Natural killer cell treated with Interleukin-12 subunit alpha and Interleukin-12 subunit beta and Interleukin-15 and Interleukin-18, amount 100 ng/mL, for 72 hours (primary cell): ENCODE results near the gene MAPK7. TPM values are rescaled to one million over a fixed set of nuclear protein-coding genes. Genes with fewer than 3 reads are reported as not detected.

Experiments used
- ATAC-seq, 2 donors: fragments of 150-1000 bp; cut with Tn5 transposase in 1 of 2; sonication (Bioruptor Pico), chemical (Tn5 transposase) in 1 of 2; 2 replicates each; pipeline ENCODE4 v1.10.0; 2021
- DNase-seq: peaks from one replicate; pipeline ENCODE4 v3.0.0; 2022; ENCODE audit warnings: low spot score
- H3K27ac Mint-ChIP-seq, 2 donors: 1 replicate in 1 of 2; 2 replicates in 1 of 2; pipeline ENCODE4 v1.8.0; 2022; ENCODE audit warnings: mixed read lengths in 2 of 2, mild to moderate bottlenecking in 1 of 2, moderate library complexity in 1 of 2
- H3K27me3 Mint-ChIP-seq, 2 donors: 1 replicate in 1 of 2; 2 replicates in 1 of 2; pipeline ENCODE4 v1.8.0; 2022; ENCODE audit warnings: mixed read lengths in 2 of 2
- H3K36me3 Mint-ChIP-seq: one replicate; pipeline ENCODE4 v1.8.0; 2022; ENCODE audit warnings: mixed read lengths
- H3K4me1 Mint-ChIP-seq, 2 donors: 1 replicate in 1 of 2; 2 replicates in 1 of 2; pipeline ENCODE4 v1.8.0; 2022; ENCODE audit warnings: low read depth in 2 of 2, mixed read lengths in 2 of 2, mild to moderate bottlenecking in 1 of 2
- H3K4me3 Mint-ChIP-seq: one replicate; pipeline ENCODE4 v1.8.0; 2022; ENCODE audit warnings: mixed read lengths
- H3K9me3 Mint-ChIP-seq: 2 replicates; pipeline ENCODE4 v1.8.0; 2022; ENCODE audit warnings: mixed read lengths
- total RNA-seq, 2 donors: library from RNA; stranded (reverse); gene quantifications; one replicate each; pipeline ENCODE4 v1.2.3, GENCODE V29; 2022

MAPK7 gene
- total RNA-seq, 2 donors from 2014 or later = 28.7 to 29.8 TPM

DNA sequence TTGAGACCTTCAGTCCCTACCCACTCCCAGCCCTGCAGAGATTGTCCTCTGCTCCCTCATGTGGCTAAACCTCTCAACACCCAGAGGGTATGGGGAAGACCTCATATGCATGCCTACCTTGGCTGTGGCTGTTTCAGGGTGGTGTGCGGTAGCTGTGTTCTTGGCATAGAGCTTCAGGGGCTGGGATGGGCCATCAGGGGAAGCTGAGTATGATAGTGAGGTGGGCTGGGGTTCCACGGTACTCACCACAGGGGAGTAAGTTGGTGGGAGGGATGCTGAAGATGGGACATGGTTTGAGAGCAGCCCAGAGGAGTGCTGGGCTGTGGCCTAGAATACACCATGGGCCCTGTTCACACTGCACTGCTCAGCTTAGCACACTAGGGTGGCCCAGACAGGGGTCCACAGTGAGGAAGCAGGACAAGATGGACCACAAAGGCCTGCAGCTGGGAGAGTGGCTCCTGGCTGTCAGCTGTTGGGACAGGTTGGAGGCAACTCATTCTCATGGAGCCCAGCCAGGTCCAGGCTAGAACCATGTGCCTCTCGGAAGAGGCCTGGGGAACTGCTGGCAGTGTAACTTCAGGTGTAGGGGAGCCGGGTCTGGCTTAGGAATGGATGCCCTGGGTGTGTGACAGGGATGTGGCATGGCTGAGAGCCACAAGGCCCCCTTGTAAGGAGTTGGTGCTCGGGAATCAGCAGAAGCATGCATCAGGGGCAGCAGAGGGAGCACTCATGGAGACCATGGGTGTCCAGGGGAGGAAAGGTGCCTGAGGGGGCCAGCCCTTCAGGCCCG is 5.6 kb downstream of the MAPK7 start:
- Mint-ChIP-seq H3K27ac (peak overlapping the region in 1 of 2 donors; percentile 12), H3K4me1 (peaks cover 21 to 30% of the 10 kb centered on the region in 2 donors), H3K36me3 (no peaks in the 10 kb centered on the region), H3K27me3 (peaks cover 0 to 2% of the 10 kb centered on the region in 2 donors), H3K4me3 (no peak overlapping the region), H3K9me3 (no peaks in the 10 kb centered on the region)
- ATAC-seq (no peak), DNase-seq (no peak)

DNA sequence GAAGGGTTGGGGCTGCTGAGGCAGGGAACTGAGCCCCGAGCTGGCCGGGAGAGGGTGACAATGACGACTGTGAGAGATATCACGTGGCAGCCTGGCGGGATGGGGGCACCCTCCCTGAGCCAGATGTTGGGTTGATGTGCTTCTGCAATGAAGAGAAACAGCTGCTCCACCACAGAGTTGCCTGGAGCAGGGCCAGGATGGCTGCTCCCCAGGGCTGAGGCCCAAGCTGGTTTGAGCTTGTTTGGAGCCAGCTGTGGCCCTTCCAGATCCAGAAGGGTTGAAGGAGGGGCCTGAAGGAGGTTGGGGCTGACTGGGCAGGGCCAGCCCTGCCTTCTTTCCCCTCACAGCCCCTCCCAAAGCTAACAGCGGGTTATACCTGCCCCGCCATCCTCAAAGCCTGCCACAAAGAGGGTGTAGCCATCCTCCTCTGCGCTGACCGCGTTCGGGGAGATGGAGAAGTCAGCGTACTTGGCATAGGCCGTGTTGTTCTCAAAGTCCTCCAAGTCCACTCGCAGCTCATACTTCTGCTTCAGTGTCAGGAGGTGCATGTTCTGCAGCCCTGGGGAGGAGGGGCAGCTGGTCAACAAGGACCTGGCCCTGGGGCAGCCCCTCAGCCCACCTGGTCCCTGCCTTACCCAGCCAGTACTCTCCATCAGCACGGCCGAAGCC is 6.6 kb downstream of the MAPK7 start:
- Mint-ChIP-seq H3K9me3 (no peaks in the 10 kb centered on the region), H3K4me3 (no peak overlapping the region), H3K27me3 (peaks cover 0 to 2% of the 10 kb centered on the region in 2 donors), H3K36me3 (no peaks in the 10 kb centered on the region), H3K27ac (no peak overlapping the region), H3K4me1 (peaks cover 13 to 21% of the 10 kb centered on the region in 2 donors)
- DNase-seq (no peak), ATAC-seq (no peak)

DNA sequence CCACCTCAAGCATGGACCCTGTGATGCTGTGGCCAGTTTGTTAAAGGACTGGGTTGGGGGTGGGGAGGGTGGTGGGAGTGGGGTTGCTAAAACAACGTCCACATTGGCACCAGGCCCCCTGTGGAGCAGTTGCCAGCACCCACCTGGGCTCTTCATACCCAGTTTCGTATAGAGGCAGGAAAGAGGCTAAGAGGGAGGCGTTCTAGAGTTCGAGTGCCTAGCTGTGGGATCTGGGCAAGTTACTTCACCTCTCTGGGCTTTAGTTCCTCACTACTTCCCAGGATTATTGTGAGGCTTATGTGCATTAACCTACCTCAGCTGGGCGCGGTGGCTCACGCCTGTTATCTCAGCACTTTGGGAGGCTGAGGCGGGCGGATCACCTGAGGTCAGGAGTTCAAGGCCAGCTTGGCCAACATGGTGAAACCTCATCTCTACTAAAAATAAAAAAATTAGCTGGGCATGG is 7.3 kb downstream of the MAPK7 start:
- peaks cover 13 to 20% of the 10 kb centered on the region in 2 donors for H3K4me1 Mint-ChIP-seq
- H3K36me3 Mint-ChIP-seq = no peaks in the 10 kb centered on the region
- ATAC-seq (no peak), DNase-seq (no peak)
- H3K4me3 Mint-ChIP-seq = no peak overlapping the region
- no peak overlapping the region for H3K27ac Mint-ChIP-seq
- H3K9me3 Mint-ChIP-seq = no peaks in the 10 kb centered on the region
- H3K27me3 Mint-ChIP-seq = peaks cover 0 to 2% of the 10 kb centered on the region in 2 donors

DNA sequence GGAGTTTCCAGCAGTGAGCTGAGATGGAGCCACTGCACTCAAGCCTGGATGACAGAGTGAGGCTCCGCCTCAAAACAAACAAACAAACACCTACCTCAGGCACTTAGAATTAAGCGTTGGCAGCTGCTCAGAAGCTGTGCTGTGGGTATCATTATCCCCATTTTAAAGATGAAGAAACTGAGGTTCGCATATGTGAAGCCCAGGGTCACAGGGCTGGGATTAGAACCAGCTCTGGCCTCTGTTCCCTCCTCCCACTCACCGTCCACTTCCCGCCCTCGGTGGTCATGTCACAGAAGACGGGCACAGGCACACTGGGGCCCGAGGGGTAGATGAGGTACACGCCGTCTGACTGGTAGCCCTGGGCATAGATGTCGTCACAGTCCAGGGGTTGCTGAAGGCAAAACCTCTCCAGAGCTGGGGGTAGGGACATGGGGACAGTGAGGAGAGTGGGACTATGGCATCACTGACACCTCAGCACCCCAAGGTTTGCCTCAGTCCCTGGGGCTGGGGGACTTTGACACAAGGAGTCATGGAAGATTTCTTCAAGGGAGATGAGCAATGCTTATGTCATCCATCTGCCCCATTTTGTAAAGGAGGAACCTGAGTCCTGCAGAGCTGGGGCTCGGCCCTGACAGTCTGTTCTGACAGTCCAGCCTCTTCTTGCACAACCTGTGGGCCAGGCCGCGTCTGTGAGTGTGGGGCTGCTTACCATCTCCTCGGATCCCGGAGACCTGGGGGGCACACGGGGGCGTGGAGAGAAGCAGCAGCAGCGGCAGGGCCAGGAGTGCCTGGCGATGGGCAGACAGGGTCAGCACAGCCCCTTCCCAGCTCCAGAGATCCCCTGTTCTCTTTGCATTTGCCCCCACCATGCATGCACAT is 8.0 kb downstream of the MAPK7 start:
- Mint-ChIP-seq H3K9me3 (no peaks in the 10 kb centered on the region), H3K27ac (no peak overlapping the region), H3K27me3 (peaks cover 0 to 2% of the 10 kb centered on the region in 2 donors), H3K4me3 (no peak overlapping the region), H3K36me3 (no peaks in the 10 kb centered on the region), H3K4me1 (peaks cover 13 to 15% of the 10 kb centered on the region in 2 donors)
- no peak for DNase-seq
- ATAC-seq = peak; percentile 12 to 46

DNA sequence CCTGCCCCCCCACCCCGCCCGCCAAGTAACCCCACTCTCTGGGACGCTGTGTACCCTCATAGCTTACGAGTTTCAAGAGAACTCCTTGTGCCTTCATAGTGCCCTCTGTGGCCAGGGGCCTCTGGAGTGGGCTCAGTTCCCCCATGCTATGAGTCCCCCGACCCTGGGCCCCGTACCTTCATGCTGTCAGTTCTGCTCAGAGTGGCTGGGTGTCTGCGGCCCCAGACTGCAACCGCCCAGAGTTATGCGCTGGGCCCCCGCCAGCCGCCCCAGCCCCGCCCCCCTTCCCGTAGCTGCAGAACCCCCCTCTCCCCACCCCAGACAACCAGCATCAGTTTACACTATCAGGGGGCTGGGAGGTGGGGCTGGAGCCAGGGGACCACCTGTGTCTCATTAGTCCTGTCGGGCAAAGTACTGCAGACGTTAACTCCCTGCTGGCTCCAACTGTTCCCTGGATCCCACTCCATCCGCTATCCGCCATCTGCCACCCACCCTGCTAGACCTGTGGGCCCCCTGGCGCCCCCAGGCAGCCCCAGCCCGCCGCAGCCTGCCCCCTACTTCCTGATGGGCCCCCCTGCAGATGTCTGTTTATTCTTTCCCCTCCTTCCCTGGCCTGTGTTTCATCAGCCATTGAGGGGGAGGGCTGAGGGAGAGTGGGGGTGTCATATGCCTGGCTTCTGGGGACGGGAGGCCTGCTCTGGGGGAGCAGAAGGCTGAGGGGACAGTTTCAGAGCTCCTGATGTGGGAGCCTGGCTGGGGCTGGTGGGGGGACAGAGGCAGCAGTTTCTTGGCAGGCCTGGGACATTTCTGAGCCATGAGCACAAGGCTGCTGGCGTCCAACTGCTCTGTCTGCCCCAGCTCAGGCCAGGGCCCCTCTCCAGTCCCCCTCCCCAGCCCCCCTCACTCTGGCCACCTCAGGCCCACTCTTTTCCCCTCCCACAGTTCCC is 8.9 kb downstream of the MAPK7 start, which contains the start of gene MFAP4:
Gene MFAP4 (minus strand): TSS at position 217 of the 947 bp plus-strand sequence. CDS start 35 bp downstream, at position 182.
- DNase-seq = no peak
- Mint-ChIP-seq H3K27me3 (peaks cover 0 to 2% of the 10 kb centered on the region in 2 donors), H3K27ac (peak within 1 kb of the TSS in 1 of 2 donors; percentile 11)

DNA sequence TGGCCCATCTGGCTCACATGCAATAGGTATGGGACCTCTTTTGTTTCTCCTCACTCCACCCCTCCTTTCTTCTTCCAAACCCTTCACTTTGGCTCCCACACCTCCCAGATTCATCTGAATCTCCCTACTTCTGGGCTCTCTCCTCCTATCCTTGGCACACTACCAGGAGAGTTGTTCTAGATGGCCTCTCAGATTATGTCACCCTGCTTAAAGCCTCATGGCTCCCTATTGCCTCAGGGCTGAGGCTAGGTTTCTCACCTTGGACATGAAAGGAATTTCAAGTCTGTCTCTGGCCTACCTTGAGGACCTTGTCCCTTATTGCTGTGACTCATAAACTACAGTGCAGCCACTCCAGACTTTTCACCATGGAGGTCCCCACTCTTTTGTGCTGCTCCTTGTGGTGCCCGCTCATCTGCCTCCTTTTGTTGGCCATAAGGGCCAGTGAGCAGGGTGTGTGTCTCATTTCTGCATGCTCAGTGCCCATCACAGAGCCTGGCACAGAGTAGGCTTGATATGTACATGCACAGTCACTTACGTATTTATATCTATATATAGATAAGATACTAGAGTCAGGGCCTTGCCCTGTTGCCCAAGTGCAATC is 9.7 kb downstream of the MAPK7 start:
- Mint-ChIP-seq H3K27me3 (peaks cover 0 to 2% of the 10 kb centered on the region in 2 donors), H3K36me3 (no peaks in the 10 kb centered on the region), H3K4me1 (peaks cover 12 to 13% of the 10 kb centered on the region in 2 donors), H3K4me3 (no peak overlapping the region), H3K9me3 (no peaks in the 10 kb centered on the region), H3K27ac (peak overlapping the region in 1 of 2 donors; percentile 11)
- DNase-seq = no peak
- ATAC-seq = no peak

More for the DNA sequence above, 8.9 kb downstream of the MAPK7 start, which contains the start of gene MFAP4:
- no peak for ATAC-seq
- no peaks in the 10 kb centered on the region for H3K9me3 Mint-ChIP-seq
- H3K4me1 Mint-ChIP-seq = peaks cover 13 to 14% of the 10 kb centered on the region in 2 donors
- H3K4me3 Mint-ChIP-seq = no peak within 1 kb of the TSS
- no peaks in the 10 kb centered on the region for H3K36me3 Mint-ChIP-seq

DNA sequence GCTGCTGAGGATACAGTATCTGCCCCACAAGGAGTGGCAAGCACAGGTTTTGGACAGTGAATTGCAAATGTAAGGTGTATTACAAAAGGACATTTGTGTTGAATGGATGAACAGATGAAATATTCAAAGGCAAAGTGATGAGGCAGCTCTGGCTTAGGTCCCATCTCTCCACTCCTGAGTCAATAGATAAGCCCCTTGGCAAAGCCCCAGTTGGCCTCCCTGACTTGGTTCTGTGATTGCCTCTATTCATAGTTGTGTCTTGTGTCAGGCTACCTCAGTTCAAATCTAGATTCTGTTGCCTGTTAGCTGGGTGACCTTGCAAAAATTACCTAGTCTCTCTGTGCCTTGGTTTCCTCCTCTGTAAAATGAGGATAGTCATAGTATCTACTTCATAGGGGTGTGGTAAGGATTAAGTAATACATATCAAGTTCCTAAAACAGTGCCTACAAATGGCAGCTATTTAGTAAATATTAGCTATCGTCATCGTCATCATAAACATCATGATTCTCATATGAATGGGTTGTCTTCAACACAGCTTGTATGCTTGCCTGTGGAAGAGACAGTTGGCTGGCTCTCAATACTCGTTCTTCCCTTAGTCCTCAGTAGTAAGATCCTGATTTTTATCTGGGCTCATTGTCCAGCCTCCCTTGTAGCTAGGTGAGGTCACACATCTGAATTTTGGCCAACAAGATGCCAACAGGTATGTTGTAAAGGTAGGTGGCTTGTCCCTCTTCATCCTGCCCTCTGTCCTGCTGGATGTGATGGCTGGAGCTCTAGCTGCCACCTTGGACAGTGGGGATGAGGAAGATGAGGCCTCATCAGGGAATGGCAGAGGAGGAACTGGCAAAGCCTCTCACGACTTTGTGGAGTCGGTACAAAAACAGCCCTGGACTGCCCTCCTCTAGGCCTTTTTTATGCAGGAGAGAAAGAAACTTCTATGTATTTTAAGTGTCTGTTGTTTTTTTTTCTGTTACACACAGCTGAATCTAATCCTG is 10.8 kb downstream of the MAPK7 start:
- no peak overlapping the region for H3K4me3 Mint-ChIP-seq

DNA sequence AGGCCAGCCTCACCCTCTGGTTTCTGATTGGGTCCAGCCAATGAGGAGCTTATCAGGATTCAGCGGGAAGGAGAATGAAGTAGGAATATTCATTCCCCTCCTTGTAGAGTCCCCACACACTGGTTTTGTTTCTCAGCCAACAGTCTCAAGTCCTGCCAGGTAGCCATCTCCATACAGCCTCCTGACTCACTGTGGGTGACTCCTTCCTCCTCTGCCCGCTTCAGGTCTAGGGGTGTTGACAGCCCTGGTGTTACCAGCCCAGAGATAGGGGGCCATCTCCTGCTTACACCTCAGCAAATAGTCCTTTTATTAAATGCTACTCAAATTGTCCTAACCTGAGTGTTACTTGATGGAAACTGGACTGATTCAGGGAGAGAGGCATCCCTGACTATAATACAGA is 12.7 kb downstream of the MAPK7 start:
- ATAC-seq (no peak), DNase-seq (no peak)
- Mint-ChIP-seq H3K27ac (no peak overlapping the region), H3K4me3 (no peak overlapping the region), H3K9me3 (no peaks in the 10 kb centered on the region), H3K4me1 (peaks cover 4 to 7% of the 10 kb centered on the region in 2 donors), H3K36me3 (no peaks in the 10 kb centered on the region), H3K27me3 (peaks cover 0 to 2% of the 10 kb centered on the region in 2 donors)

More for the DNA sequence above, 10.8 kb downstream of the MAPK7 start:
- DNase-seq = no peak
- H3K36me3 Mint-ChIP-seq = no peaks in the 10 kb centered on the region
- no peak overlapping the region for H3K27ac Mint-ChIP-seq
- no peaks in the 10 kb centered on the region for H3K9me3 Mint-ChIP-seq
- ATAC-seq = no peak
- peaks cover 8 to 12% of the 10 kb centered on the region in 2 donors for H3K4me1 Mint-ChIP-seq
- peaks cover 0 to 2% of the 10 kb centered on the region in 2 donors for H3K27me3 Mint-ChIP-seq

DNA sequence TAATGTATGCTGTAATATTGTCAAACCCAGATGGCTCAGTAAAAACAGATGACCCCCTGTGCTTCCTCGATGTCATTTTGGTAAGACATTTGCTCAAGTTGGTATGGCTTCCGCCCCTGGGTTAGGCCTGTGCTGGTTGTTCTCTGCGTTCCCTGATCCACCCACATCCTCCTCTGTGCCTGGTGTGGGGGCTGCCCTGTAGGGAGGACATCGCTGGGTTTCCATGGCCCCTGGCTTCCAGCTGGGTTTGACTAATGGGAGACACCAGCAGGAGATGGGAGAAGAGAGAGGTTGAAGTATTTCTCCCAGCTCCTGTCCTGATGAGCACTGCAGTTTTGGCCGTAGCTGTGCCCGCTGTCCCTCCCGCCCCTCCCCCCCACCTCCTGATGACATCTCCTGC is 13.1 kb downstream of the MAPK7 start:
- Mint-ChIP-seq H3K4me1 (peaks cover 4% of the 10 kb centered on the region in 2 donors), H3K27ac (no peak overlapping the region), H3K27me3 (peaks cover 0 to 2% of the 10 kb centered on the region in 2 donors), H3K9me3 (no peaks in the 10 kb centered on the region), H3K36me3 (no peaks in the 10 kb centered on the region), H3K4me3 (no peak overlapping the region)
- ATAC-seq (no peak), DNase-seq (no peak)

DNA sequence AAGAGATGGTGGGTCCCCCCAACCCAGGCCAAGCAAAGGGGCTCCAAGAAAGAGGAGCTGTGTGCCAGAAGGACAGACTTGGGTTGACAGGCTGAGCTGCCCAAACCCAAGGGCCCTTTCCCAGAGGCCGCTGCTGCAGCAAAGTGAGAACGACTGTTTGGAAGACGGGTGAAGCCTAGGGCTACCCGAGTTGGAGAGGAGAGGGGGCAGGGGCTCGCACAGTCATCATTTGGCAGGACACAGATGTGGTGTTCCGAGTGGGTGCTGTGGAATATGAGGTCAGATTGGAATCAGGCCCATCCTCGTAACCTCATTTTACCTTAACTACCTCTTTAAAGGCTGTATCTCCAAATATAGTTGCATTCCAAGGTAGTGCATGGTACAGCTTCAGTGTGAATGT is 14.0 kb downstream of the MAPK7 start:
- peaks cover 4% of the 10 kb centered on the region in 2 donors for H3K4me1 Mint-ChIP-seq
- DNase-seq = no peak
- H3K9me3 Mint-ChIP-seq = no peaks in the 10 kb centered on the region
- ATAC-seq = no peak
- H3K4me3 Mint-ChIP-seq = no peak overlapping the region
- no peak overlapping the region for H3K27ac Mint-ChIP-seq
- peaks cover 0 to 2% of the 10 kb centered on the region in 2 donors for H3K27me3 Mint-ChIP-seq
- H3K36me3 Mint-ChIP-seq = no peaks in the 10 kb centered on the region

DNA sequence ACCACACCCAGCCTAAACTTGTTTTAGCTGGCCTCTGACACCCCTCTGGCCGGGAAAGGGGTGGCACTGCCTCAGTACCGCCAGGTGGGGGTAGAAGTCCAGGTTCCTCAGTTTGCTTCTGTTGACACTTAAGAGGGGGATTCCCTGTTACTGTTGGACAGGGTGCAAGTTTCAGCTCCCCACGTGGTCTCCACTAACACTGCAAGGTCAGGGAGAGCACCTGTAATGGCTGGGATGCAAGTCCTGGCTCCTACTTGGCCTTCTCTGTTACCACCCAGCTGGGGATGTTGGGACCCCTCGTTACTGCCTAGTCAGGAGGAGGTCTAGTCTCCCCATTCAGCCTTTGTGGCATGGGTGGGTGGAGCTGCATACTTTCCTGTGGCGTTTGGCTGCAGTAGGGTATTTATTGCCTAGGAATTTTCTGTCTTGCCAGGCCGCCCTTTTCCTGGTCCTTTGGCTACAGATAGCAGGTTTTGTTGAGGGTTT is 19.3 kb downstream of the MAPK7 start:
- no peak for DNase-seq
- no peak overlapping the region for H3K4me3 Mint-ChIP-seq
- no peaks in the 10 kb centered on the region for H3K36me3 Mint-ChIP-seq
- H3K4me1 Mint-ChIP-seq = peaks cover 3 to 6% of the 10 kb centered on the region in 2 donors
- H3K9me3 Mint-ChIP-seq = no peaks in the 10 kb centered on the region
- no peaks in the 10 kb centered on the region for H3K27me3 Mint-ChIP-seq
- no peak for ATAC-seq
- H3K27ac Mint-ChIP-seq = no peak overlapping the region
